DND-41 (cell line): ENCODE measurements around the gene GNAS-AS1.

Experiments
- ATAC-seq: fragments of 200-7000 bp; cut with Tn5 transposase; 3 replicates; pipeline ENCODE4 v1.9.1; 2021; ENCODE audit warnings: low read depth; ENCODE audit not compliant: insufficient read depth
- DNase-seq: peaks from one replicate; pipeline ENCODE4 v3.0.0-alpha.2; 2020
- H2AFZ ChIP-seq: 2 replicates; pipeline ENCODE4 v1.6.0; 2012; ENCODE audit warnings: low read depth, low read length
- H3K27ac ChIP-seq: 2 replicates; pipeline ENCODE4 v1.5.1; 2012; ENCODE audit warnings: low read length, inconsistent platforms
- H3K27me3 ChIP-seq: fragments of 200-600 bp; sonication (generic); 2 replicates; pipeline ENCODE4 v1.6.0; 2012; ENCODE audit warnings: low read length, mild to moderate bottlenecking, inconsistent platforms; ENCODE audit not compliant: insufficient read depth, poor library complexity
- H3K36me3 ChIP-seq: 2 replicates; pipeline ENCODE4 v1.5.1; 2012; ENCODE audit warnings: low read length, inconsistent platforms; ENCODE audit not compliant: insufficient read depth
- H3K4me1 ChIP-seq: 2 replicates; pipeline ENCODE4 v1.5.1; 2012; ENCODE audit warnings: mild to moderate bottlenecking, low read length; ENCODE audit not compliant: insufficient read depth
- H3K4me2 ChIP-seq: 2 replicates; pipeline ENCODE4 v1.6.0; 2012; ENCODE audit warnings: mild to moderate bottlenecking, moderate library complexity, low read length, inconsistent platforms; ENCODE audit not compliant: insufficient read depth
- H3K4me3 ChIP-seq, 2 experiments: fragments of 200-600 bp in 1 of 2; shearing (Covaris generic) in 1 of 2; 2 replicates each; pipeline ENCODE4 v1.5.1; 2012 to 2016; ENCODE audit warnings: inconsistent platforms in 2 of 2, low read length in 2 of 2, mild to moderate bottlenecking in 2 of 2, low read depth in 1 of 2, moderate library complexity in 1 of 2
- H3K79me2 ChIP-seq: 2 replicates; pipeline ENCODE4 v1.6.0; 2012; ENCODE audit warnings: low read length, inconsistent platforms; ENCODE audit not compliant: insufficient read depth
- H3K9ac ChIP-seq: 2 replicates; pipeline ENCODE4 v1.6.0; 2012; ENCODE audit warnings: low read depth, mild to moderate bottlenecking, inconsistent platforms, low read length, moderate library complexity
- H3K9me3 ChIP-seq: 2 replicates; pipeline ENCODE4 v1.5.1; 2012; ENCODE audit warnings: low read length, moderate library complexity, mild to moderate bottlenecking, inconsistent platforms; ENCODE audit not compliant: insufficient read depth, severe bottlenecking
- H4K20me1 ChIP-seq: 2 replicates; pipeline ENCODE4 v1.6.0; 2012; ENCODE audit warnings: low read length; ENCODE audit not compliant: insufficient read depth
- EZH2 ChIP-seq: IDR thresholded peaks from 3 replicates; pipeline ENCODE4 v1.6.1; 2012; ENCODE audit warnings: borderline replicate concordance, low read depth, mild to moderate bottlenecking, moderate library complexity, low read length, inconsistent platforms; ENCODE audit not compliant: severe bottlenecking
- TF ChIP-seq, protein P1 (sequence below): IDR thresholded peaks from 2 replicates; pipeline ENCODE4 v1.5.1; 2012; ENCODE audit warnings: borderline replicate concordance, low read length, moderate library complexity, mild to moderate bottlenecking; ENCODE audit not compliant: poor library complexity, severe bottlenecking; ENCODE audit errors: extremely low read depth

The GNAS-AS1 gene

DNA sequence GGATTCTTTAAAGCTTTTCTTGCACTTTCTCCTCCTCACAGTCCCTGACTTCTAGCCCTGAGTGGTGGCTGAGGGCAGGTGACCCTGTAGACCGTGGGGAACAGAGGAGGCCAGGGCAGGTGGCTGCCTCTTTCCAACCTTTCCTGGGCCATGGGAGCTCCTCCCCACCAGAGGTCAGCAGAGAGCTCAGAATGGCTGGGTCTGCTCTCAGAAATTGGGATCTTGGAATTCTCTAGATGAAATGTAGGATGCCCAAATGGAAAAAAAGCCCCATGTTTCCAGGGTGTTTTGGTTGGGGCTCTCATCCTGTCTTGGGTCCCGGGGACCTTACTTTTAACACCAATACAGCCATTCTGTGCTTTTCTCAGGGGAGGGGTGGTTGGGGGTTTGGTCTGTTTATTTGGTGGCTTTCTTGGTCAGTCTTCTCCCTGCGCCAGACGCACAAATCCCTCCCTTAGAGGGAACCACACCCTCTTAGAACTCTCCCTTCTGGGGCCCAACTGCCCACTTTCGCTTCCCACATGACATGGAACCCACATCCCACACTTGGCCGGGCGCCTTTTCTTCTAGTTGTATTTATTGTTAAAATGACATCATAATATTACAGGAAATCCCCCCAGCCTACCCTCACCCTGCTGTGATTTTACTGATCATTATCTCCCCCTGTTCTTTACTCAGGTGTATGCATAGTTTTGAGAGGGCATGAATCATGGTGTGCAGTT is 19.8 kb upstream of the GNAS-AS1 start:
- TF ChIP-seq, protein P1, sequence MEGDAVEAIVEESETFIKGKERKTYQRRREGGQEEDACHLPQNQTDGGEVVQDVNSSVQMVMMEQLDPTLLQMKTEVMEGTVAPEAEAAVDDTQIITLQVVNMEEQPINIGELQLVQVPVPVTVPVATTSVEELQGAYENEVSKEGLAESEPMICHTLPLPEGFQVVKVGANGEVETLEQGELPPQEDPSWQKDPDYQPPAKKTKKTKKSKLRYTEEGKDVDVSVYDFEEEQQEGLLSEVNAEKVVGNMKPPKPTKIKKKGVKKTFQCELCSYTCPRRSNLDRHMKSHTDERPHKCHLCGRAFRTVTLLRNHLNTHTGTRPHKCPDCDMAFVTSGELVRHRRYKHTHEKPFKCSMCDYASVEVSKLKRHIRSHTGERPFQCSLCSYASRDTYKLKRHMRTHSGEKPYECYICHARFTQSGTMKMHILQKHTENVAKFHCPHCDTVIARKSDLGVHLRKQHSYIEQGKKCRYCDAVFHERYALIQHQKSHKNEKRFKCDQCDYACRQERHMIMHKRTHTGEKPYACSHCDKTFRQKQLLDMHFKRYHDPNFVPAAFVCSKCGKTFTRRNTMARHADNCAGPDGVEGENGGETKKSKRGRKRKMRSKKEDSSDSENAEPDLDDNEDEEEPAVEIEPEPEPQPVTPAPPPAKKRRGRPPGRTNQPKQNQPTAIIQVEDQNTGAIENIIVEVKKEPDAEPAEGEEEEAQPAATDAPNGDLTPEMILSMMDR = peak; percentile 89
- no peak for TF ChIP-seq EZH2
- Histone ChIP-seq H3K4me3 (no peak overlapping the region), H3K27me3 (peaks cover 15% of the 10 kb centered on the region), H3K4me1 (no peaks in the 10 kb centered on the region), H3K79me2 (no peaks in the 10 kb centered on the region), H3K9me3 (no peaks in the 10 kb centered on the region), H3K36me3 (no peaks in the 10 kb centered on the region), H4K20me1 (no peaks in the 10 kb centered on the region), H3K27ac (no peak overlapping the region), H3K4me2 (no peak overlapping the region), H2AFZ (no peak overlapping the region), H3K9ac (no peak overlapping the region)
- ATAC-seq (peak; percentile 86), DNase-seq (peak; percentile 58)

DNA sequence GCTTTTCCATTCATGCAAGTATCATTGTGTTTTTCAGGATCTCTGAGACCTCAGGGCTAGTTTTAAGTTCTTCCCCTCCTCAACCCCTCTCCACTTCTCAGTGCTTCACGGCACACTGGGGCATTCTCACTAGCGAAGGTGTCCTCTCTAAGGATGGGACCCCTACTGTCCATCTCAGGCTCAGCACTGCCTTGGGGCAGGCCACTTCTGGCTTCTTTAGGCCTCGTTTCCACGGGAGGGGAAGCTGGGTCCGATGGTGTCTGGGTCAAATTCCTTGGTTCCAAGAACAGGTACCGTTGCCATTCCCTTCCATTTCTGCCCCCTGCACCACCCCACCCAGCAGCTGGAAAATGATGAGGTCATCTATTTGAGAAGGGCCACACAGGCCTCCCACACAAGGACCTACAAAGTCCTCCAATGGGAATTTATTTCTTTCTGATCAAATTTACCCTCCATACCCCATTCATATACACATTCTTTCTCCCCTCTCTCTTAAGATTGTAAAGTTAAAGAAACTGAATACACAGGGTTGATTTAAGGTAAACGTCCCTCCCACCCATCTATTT is 19.0 kb upstream of the GNAS-AS1 start:
- no peaks in the 10 kb centered on the region for H3K4me1 ChIP-seq
- peaks cover 15% of the 10 kb centered on the region for H3K27me3 ChIP-seq
- no peak for DNase-seq
- H3K9me3 ChIP-seq = no peaks in the 10 kb centered on the region
- TF ChIP-seq EZH2 = no peak
- TF ChIP-seq, protein P1 = no peak
- H2AFZ ChIP-seq = no peak overlapping the region
- no peak overlapping the region for H3K27ac ChIP-seq
- H3K9ac ChIP-seq = no peak overlapping the region
- H4K20me1 ChIP-seq = no peaks in the 10 kb centered on the region
- H3K4me2 ChIP-seq = no peak overlapping the region
- no peaks in the 10 kb centered on the region for H3K36me3 ChIP-seq
- ATAC-seq = no peak
- H3K4me3 ChIP-seq = no peak overlapping the region
- H3K79me2 ChIP-seq = no peaks in the 10 kb centered on the region

DNA sequence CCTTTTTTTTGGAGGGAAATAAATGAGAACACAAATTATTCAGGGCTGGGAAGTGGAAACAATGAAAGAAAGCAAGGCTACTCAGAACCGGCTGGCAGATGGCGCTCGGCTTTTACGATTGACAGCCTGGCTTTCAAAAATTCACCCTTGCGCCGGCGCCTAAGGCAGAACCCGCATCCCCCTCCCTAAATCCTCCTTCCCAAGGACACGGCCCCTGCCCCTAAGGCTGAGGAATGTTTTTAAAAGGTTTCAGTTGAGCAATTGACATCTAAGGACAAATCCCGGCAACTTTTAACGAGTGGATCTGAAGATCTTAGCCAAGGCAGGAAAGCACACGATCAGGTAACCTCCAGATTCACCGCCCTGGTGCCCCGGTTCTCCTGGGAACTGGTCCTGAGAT is 18.1 kb upstream of the GNAS-AS1 start:
- Histone ChIP-seq H3K4me3 (no peak overlapping the region), H3K4me2 (no peak overlapping the region), H3K9me3 (no peaks in the 10 kb centered on the region), H3K9ac (no peak overlapping the region), H3K27me3 (peaks cover 15% of the 10 kb centered on the region), H3K79me2 (no peaks in the 10 kb centered on the region), H3K4me1 (no peaks in the 10 kb centered on the region), H3K36me3 (no peaks in the 10 kb centered on the region), H4K20me1 (no peaks in the 10 kb centered on the region), H2AFZ (no peak overlapping the region), H3K27ac (no peak overlapping the region)
- TF ChIP-seq, protein P1 = no peak
- TF ChIP-seq EZH2 = no peak
- ATAC-seq = no peak
- DNase-seq = no peak
